ENCODE measurements around the gene CRNN. TPM values are rescaled to one million over a fixed set of nuclear protein-coding genes. Genes with fewer than 3 reads are reported as not detected.

The CRNN gene
- total RNA-seq, 1 experiment from 2014 or later = not detected

GRCh38 chr1:152408664-152409063 lies 5.4 kb downstream of the CRNN start:
- TF ChIP-seq MAX (CRISPR knock-in tag; IDR thresholded peaks at IDR 0.05) (no peak), FOXK1 (CRISPR knock-in tag; IDR thresholded peaks at IDR 0.05) (no peak), NR3C1 (CRISPR knock-in tag; conservative IDR thresholded peaks at IDR 0.05; ENCODE audit: low read depth) (no peak), PREB (CRISPR knock-in tag; IDR thresholded peaks at IDR 0.05; ENCODE audit: borderline replicate concordance) (no peak), ZMAT4 (CRISPR knock-in tag; IDR thresholded peaks at IDR 0.05) (no peak), CREB1 (CRISPR knock-in tag; IDR thresholded peaks at IDR 0.05) (no peak), FOXP1 (CRISPR knock-in tag; IDR thresholded peaks at IDR 0.05; ENCODE audit: borderline replicate concordance) (no peak), SMAD4 (CRISPR knock-in tag; IDR thresholded peaks at IDR 0.05) (no peak), FOXJ3 (CRISPR knock-in tag; IDR thresholded peaks at IDR 0.05; ENCODE audit: borderline replicate concordance) (no peak), ZNF281 (CRISPR knock-in tag; IDR thresholded peaks at IDR 0.05) (no peak), ZNF396 (CRISPR knock-in tag; IDR thresholded peaks at IDR 0.05; ENCODE audit: borderline replicate concordance) (no peak), GABPB1 (CRISPR knock-in tag; IDR thresholded peaks at IDR 0.05) (no peak), TEAD4 (CRISPR knock-in tag; IDR thresholded peaks at IDR 0.05) (no peak), ZNF317 (CRISPR knock-in tag; IDR thresholded peaks at IDR 0.05; ENCODE audit: borderline replicate concordance, low read depth) (no peak), ELF4 (CRISPR knock-in tag; IDR thresholded peaks at IDR 0.05; ENCODE audit: low read depth) (no peak), E2F4 (CRISPR knock-in tag; IDR thresholded peaks at IDR 0.05; ENCODE audit: borderline replicate concordance, low read depth) (no peak), ZNF532 (CRISPR knock-in tag; IDR thresholded peaks at IDR 0.05; ENCODE audit: borderline replicate concordance) (no peak), ZNF219 (CRISPR knock-in tag; IDR thresholded peaks at IDR 0.05; ENCODE audit: borderline replicate concordance) (no peak)
- H3K4me3 Mint-ChIP-seq = no peak overlapping the region
- CTCF ChIA-PET = no interaction called here

More at GRCh38 chr1:152408664-152409063, 5.4 kb downstream of the CRNN start:
- no peak for ATAC-seq
- POLR2A ChIA-PET = no interaction called here
- DNase-seq (ENCODE audit: low spot score) = no peak
- Mint-ChIP-seq H3K4me1 (no peaks in the 10 kb centered on the region), H3K27me3 (ENCODE audit: low read depth) (peaks cover 10% of the 10 kb centered on the region), H3K27ac (no peak overlapping the region), H3K9me3 (peaks cover 85% of the 10 kb centered on the region), H3K36me3 (peaks cover 65% of the 10 kb centered on the region)
